Liver (tissue), 3 donors: Measurements from ENCODE around the gene CLK1.
"Not testable (repeated sequence)": the region's sequence is repeated elsewhere in the genome, so short reads cannot be mapped to it uniquely, and the experiment has no call there.

Source experiments
- CTCF ChIP-seq: fragments of 150-350 bp; IDR thresholded peaks from 2 replicates; pipeline ENCODE4 v1.5.1; 2017; ENCODE audit warnings: improper control_type of control experiment, low read depth, low read length; ENCODE audit not compliant: missing input control
- REST ChIP-seq: IDR thresholded peaks from 2 replicates; pipeline ENCODE4 v1.6.1; 2016; ENCODE audit warnings: antibody characterized with exemption, mild to moderate bottlenecking
- SP1 ChIP-seq: IDR thresholded peaks from 2 replicates; pipeline ENCODE4 v1.6.1; 2018; ENCODE audit warnings: antibody characterized with exemption, mild to moderate bottlenecking
- donor health status: healthy.
- donor health status: healthy.

- not testable (repeated sequence) for TF ChIP-seq SP1, REST, CTCF
Observed at GRCh38 chr2:200881715-200882249, 17.3 kb upstream of the CLK1 start.
